ENCODE data around the gene TUB.

- no peak for TF ChIP-seq CTCF (optimal IDR thresholded peaks at IDR 0.05 in 1 of 3, IDR thresholded peaks at IDR 0.05 in 1 of 3, conservative IDR thresholded peaks at IDR 0.05 in 1 of 3; ENCODE audit: extremely low read depth in 1 of 3, insufficient read depth in 2 of 3, low read length in 3 of 3)
- no peak for TF ChIP-seq EZH2 (IDR thresholded peaks at IDR 0.05; ENCODE audit: low read length)
These were observed 16.5 kb downstream of the TUB start for GRCh38 chr11:8097468-8097867.

All from keratinocyte (primary cell).